ENCODE results near the gene BRAP.
"Not testable (repeated sequence)": the region's sequence is repeated elsewhere in the genome, so short reads cannot be mapped to it uniquely, and the experiment has no call there.

The BRAP gene

DNA sequence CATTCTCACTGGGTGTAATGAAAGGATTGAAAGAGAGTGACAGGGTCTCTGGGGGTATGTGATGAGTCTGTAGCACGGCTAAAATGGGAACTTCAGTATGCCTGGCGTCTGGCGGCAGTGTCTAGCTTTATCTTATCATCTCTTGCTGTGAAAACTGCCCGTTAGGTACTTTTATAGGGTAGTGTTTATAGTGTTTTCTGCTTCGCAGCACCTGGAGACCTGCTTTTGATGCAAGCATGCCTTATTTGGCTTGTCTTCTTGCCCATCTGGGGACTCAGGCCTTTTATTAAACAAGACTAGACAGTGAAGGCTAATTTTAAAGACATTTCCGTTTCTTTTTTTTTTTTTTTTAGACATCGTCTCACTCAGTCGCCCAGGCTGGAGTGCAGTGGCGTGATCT, 44.7 kb upstream of the BRAP start:
- H3K27me3 ChIP-seq (ENCODE audit: control insufficient read depth in 3 of 3, insufficient read depth in 3 of 3, low read depth in 1 of 3, low read length in 3 of 3) = no peaks in the 10 kb centered on the region
- DNase-seq (ENCODE audit: low spot score) = no peak
- no peak overlapping the region for H3K9ac ChIP-seq (ENCODE audit: low read depth, low read length, poor library complexity)
- H2BK15ac ChIP-seq (ENCODE audit: low read length) = no peak overlapping the region
- H3K23ac ChIP-seq (ENCODE audit: low read depth, low read length, poor library complexity) = no peak overlapping the region
- no peak overlapping the region for H3K4me2 ChIP-seq (ENCODE audit: insufficient read depth, low read length, poor library complexity, severe bottlenecking)
- H3K4ac ChIP-seq (ENCODE audit: low read length) = no peak overlapping the region
- H4K8ac ChIP-seq (ENCODE audit: low read depth, low read length) = no peak overlapping the region
- H3K14ac ChIP-seq (ENCODE audit: low read length) = no peak overlapping the region
- no peaks in the 10 kb centered on the region for H3K79me1 ChIP-seq (ENCODE audit: low read depth, low read length)
- H3K18ac ChIP-seq (ENCODE audit: low read length) = no peak overlapping the region
- no peak overlapping the region for H4K91ac ChIP-seq (ENCODE audit: low read depth, low read length, poor library complexity)
- H2AFZ ChIP-seq (ENCODE audit: low read length) = no peak overlapping the region
- no CpG with 5 or more reads among the region's 9 CpGs for WGBS, 2 donors (ENCODE audit: extremely low coverage in 2 of 2, insufficient read length in 2 of 2, insufficient replicate concordance in 1 of 2)
- peaks cover 16 to 79% of the 10 kb centered on the region in 2 donors for H3K36me3 ChIP-seq (replicated peaks in 1 of 2; ENCODE audit: control insufficient read depth in 2 of 2, insufficient read depth in 2 of 2, low read length in 2 of 2)
- no peaks in the 10 kb centered on the region for H3K4me1 ChIP-seq (ENCODE audit: control insufficient read depth in 2 of 2, insufficient read depth in 1 of 2, low read depth in 1 of 2, low read length in 2 of 2)
- no peak overlapping the region for H3K4me3 ChIP-seq (ENCODE audit: low read length in 2 of 2)
- H2AK5ac ChIP-seq (ENCODE audit: low read depth, low read length) = no peak overlapping the region
- H2BK120ac ChIP-seq (ENCODE audit: low read depth, low read length) = no peak overlapping the region
- H3K27ac ChIP-seq (replicated peaks; ENCODE audit: low read length) = no peak overlapping the region
- H2BK12ac ChIP-seq (ENCODE audit: low read length) = no peak overlapping the region
- H3K9me3 ChIP-seq (replicated peaks in 1 of 2; ENCODE audit: control insufficient read depth in 2 of 2, insufficient read depth in 1 of 2, low read depth in 1 of 2, low read length in 2 of 2) = peaks cover 0 to 2% of the 10 kb centered on the region in 2 donors
- H2BK5ac ChIP-seq (ENCODE audit: low read length) = no peak overlapping the region

DNA sequence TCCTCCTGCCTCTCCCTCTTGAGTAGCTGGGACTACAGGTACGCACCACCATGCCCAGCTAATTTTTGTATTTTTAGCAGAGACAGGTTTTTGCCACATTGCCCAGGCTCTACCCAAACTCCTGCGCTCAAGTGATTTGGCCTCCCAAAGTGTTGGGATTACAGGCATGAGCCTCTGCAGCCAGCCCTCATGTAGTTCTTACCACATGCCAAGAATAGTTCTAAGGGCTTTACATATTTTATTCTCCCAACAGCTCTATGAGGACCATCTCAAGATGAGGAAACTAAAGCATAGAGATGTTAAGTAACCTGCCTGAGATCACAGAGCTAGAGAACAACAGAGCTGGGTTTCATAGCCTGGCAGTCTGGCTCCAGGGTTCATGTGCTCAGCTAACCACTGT, 43.0 kb upstream of the BRAP start:
- Histone ChIP-seq H3K79me1 (ENCODE audit: low read depth, low read length) (no peaks in the 10 kb centered on the region), H2AFZ (ENCODE audit: low read length) (no peak overlapping the region), H3K4me1 (ENCODE audit: control insufficient read depth in 2 of 2, insufficient read depth in 1 of 2, low read depth in 1 of 2, low read length in 2 of 2) (no peaks in the 10 kb centered on the region), H3K23ac (ENCODE audit: low read depth, low read length, poor library complexity) (no peak overlapping the region), H3K27me3 (ENCODE audit: control insufficient read depth in 3 of 3, insufficient read depth in 3 of 3, low read depth in 1 of 3, low read length in 3 of 3) (no peaks in the 10 kb centered on the region), H3K9me3 (replicated peaks in 1 of 2; ENCODE audit: control insufficient read depth in 2 of 2, insufficient read depth in 1 of 2, low read depth in 1 of 2, low read length in 2 of 2) (peaks cover 2 to 6% of the 10 kb centered on the region in 2 donors), H3K4me2 (ENCODE audit: insufficient read depth, low read length, poor library complexity, severe bottlenecking) (no peak overlapping the region), H2BK5ac (ENCODE audit: low read length) (no peak overlapping the region), H3K4me3 (ENCODE audit: low read length in 2 of 2) (no peak overlapping the region), H3K4ac (ENCODE audit: low read length) (no peak overlapping the region), H3K14ac (ENCODE audit: low read length) (no peak overlapping the region), H2BK120ac (ENCODE audit: low read depth, low read length) (no peak overlapping the region), H2BK12ac (ENCODE audit: low read length) (no peak overlapping the region), H4K8ac (ENCODE audit: low read depth, low read length) (no peak overlapping the region), H2AK5ac (ENCODE audit: low read depth, low read length) (no peak overlapping the region), H2BK15ac (ENCODE audit: low read length) (no peak overlapping the region), H3K27ac (replicated peaks; ENCODE audit: low read length) (no peak overlapping the region), H3K18ac (ENCODE audit: low read length) (no peak overlapping the region), H4K91ac (ENCODE audit: low read depth, low read length, poor library complexity) (no peak overlapping the region), H3K36me3 (replicated peaks in 1 of 2; ENCODE audit: control insufficient read depth in 2 of 2, insufficient read depth in 2 of 2, low read length in 2 of 2) (peaks cover 13 to 75% of the 10 kb centered on the region in 2 donors), H3K9ac (ENCODE audit: low read depth, low read length, poor library complexity) (no peak overlapping the region)
- DNase-seq (ENCODE audit: low spot score) = no peak
- no CpG with 5 or more reads among the region's 2 CpGs for WGBS, 2 donors (ENCODE audit: extremely low coverage in 2 of 2, insufficient read length in 2 of 2, insufficient replicate concordance in 1 of 2)

DNA sequence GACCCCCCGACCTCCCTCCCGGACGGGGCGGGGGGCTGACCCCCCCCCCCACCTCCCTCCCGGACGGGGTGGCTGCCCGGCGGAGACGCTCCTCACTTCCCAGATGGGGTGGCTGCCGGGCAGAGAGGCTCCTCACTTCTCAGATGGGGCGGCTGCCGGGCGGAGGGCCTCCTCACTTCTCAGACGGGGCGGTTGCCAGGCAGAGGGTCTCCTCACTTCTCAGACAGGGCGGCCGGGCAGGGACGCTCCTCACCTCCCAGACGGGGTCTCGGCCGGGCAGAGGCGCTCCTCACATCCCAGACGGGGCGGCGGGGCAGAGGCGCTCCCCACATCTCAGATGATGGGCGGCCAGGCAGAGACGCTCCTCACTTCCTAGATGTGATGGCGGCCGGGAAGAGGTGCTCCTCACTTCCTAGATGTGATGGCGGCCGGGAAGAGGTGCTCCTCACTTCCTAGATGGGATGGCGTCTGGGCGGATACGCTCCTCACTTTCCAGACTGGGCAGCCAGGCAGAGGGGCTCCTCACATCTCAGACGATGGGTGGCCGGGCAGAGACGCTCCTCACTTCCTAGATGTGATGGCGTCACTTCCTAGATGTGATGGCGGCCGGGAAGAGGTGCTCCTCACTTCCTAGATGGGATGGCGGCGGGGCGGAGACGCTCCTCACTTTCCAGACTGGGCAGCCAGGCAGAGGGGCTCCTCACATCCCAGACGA, 38.0 kb upstream of the BRAP start:
- not testable (repeated sequence) for DNase-seq (ENCODE audit: low spot score); H4K8ac ChIP-seq (ENCODE audit: low read depth, low read length); H3K79me1 ChIP-seq (ENCODE audit: low read depth, low read length); H3K9ac ChIP-seq (ENCODE audit: low read depth, low read length, poor library complexity); H3K4me1 ChIP-seq (ENCODE audit: control insufficient read depth in 2 of 2, insufficient read depth in 1 of 2, low read depth in 1 of 2, low read length in 2 of 2); H4K91ac ChIP-seq (ENCODE audit: low read depth, low read length, poor library complexity); H3K23ac ChIP-seq (ENCODE audit: low read depth, low read length, poor library complexity); H2BK120ac ChIP-seq (ENCODE audit: low read depth, low read length); H3K4me2 ChIP-seq (ENCODE audit: insufficient read depth, low read length, poor library complexity, severe bottlenecking); H2AK5ac ChIP-seq (ENCODE audit: low read depth, low read length); H2BK12ac ChIP-seq (ENCODE audit: low read length); H3K14ac ChIP-seq (ENCODE audit: low read length); H2AFZ ChIP-seq (ENCODE audit: low read length); H3K27ac ChIP-seq (replicated peaks; ENCODE audit: low read length); H3K4ac ChIP-seq (ENCODE audit: low read length); H2BK15ac ChIP-seq (ENCODE audit: low read length); H2BK5ac ChIP-seq (ENCODE audit: low read length); H3K4me3 ChIP-seq (ENCODE audit: low read length in 2 of 2); H3K18ac ChIP-seq (ENCODE audit: low read length); H3K27me3 ChIP-seq (ENCODE audit: control insufficient read depth in 3 of 3, insufficient read depth in 3 of 3, low read depth in 1 of 3, low read length in 3 of 3)
- no CpG with 5 or more reads among the region's 46 CpGs for WGBS, 2 donors (ENCODE audit: extremely low coverage in 2 of 2, insufficient read length in 2 of 2, insufficient replicate concordance in 1 of 2)
- Histone ChIP-seq H3K9me3 (replicated peaks in 1 of 2; ENCODE audit: control insufficient read depth in 2 of 2, insufficient read depth in 1 of 2, low read depth in 1 of 2, low read length in 2 of 2) (peaks cover 2 to 12% of the 10 kb centered on the region in 2 donors), H3K36me3 (replicated peaks in 1 of 2; ENCODE audit: control insufficient read depth in 2 of 2, insufficient read depth in 2 of 2, low read length in 2 of 2) (peaks cover 7 to 64% of the 10 kb centered on the region in 2 donors)

DNA sequence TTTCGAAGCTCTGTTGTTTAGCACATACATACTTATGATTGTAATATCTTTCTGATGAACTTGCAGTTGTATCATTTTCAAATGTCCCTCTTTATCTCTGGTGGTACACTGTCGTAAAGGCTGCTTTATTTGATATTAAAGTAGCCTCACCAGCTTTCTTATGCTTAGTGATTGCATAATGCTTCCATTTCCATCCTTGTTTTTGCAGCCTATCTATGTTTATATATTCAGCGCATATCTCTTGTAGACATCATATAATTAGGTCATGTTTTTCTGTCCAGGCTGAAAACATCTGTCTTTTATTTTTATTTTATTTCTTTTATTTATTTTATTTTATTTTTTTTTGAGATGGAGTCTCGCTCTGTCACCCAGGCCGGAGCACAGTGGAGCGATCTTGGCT, 34.7 kb upstream of the BRAP start:
- Histone ChIP-seq H3K27ac (replicated peaks; ENCODE audit: low read length) (no peak overlapping the region), H3K14ac (ENCODE audit: low read length) (no peak overlapping the region), H3K23ac (ENCODE audit: low read depth, low read length, poor library complexity) (no peak overlapping the region), H2AK5ac (ENCODE audit: low read depth, low read length) (no peak overlapping the region), H2BK120ac (ENCODE audit: low read depth, low read length) (no peak overlapping the region), H3K18ac (ENCODE audit: low read length) (no peak overlapping the region), H3K79me1 (ENCODE audit: low read depth, low read length) (no peaks in the 10 kb centered on the region), H4K8ac (ENCODE audit: low read depth, low read length) (no peak overlapping the region), H4K91ac (ENCODE audit: low read depth, low read length, poor library complexity) (no peak overlapping the region), H2BK15ac (ENCODE audit: low read length) (no peak overlapping the region), H3K4ac (ENCODE audit: low read length) (no peak overlapping the region), H3K27me3 (ENCODE audit: control insufficient read depth in 3 of 3, insufficient read depth in 3 of 3, low read depth in 1 of 3, low read length in 3 of 3) (no peaks in the 10 kb centered on the region), H2BK12ac (ENCODE audit: low read length) (no peak overlapping the region), H3K9me3 (replicated peaks in 1 of 2; ENCODE audit: control insufficient read depth in 2 of 2, insufficient read depth in 1 of 2, low read depth in 1 of 2, low read length in 2 of 2) (peaks cover 0 to 12% of the 10 kb centered on the region in 2 donors), H3K4me3 (ENCODE audit: low read length in 2 of 2) (no peak overlapping the region), H3K9ac (ENCODE audit: low read depth, low read length, poor library complexity) (no peak overlapping the region), H3K4me2 (ENCODE audit: insufficient read depth, low read length, poor library complexity, severe bottlenecking) (no peak overlapping the region), H3K36me3 (replicated peaks in 1 of 2; ENCODE audit: control insufficient read depth in 2 of 2, insufficient read depth in 2 of 2, low read length in 2 of 2) (peaks cover 6 to 67% of the 10 kb centered on the region in 2 donors), H3K4me1 (ENCODE audit: control insufficient read depth in 2 of 2, insufficient read depth in 1 of 2, low read depth in 1 of 2, low read length in 2 of 2) (peaks cover 0 to 4% of the 10 kb centered on the region in 2 donors), H2BK5ac (ENCODE audit: low read length) (no peak overlapping the region), H2AFZ (ENCODE audit: low read length) (no peak overlapping the region)
- WGBS, 2 donors (ENCODE audit: extremely low coverage in 2 of 2, insufficient read length in 2 of 2, insufficient replicate concordance in 1 of 2) = no CpG with 5 or more reads among the region's 6 CpGs
- DNase-seq (ENCODE audit: low spot score) = no peak

Measured in neuronal stem cell (in vitro differentiated cells).